WTC11 (cell line): Measurements from ENCODE around the gene SLC25A22. TPM values are rescaled to one million over a fixed set of nuclear protein-coding genes. Genes with fewer than 3 reads are reported as not detected.

Experiments
- ATF1 ChIP-seq: sonication (generic); formaldehyde crosslinking; IDR thresholded peaks from 2 replicates; pipeline ENCODE4 v1.8.1; 2023; ENCODE audit warnings: mild to moderate bottlenecking, moderate library complexity, missing genetic modification reagents
- ELF4 ChIP-seq: sonication (generic); formaldehyde crosslinking; IDR thresholded peaks from 2 replicates; pipeline ENCODE4 v1.8.1; 2022; ENCODE audit warnings: low read depth, mild to moderate bottlenecking, moderate library complexity, missing genetic modification reagents
- EMX1 ChIP-seq: fragments of 250-450 bp; sonication (Bioruptor Pico); IDR thresholded peaks from 2 replicates; pipeline ENCODE4 v1.8.0; 2021; ENCODE audit warnings: mild to moderate bottlenecking
- FOXJ3 ChIP-seq: sonication (generic); formaldehyde crosslinking; IDR thresholded peaks from 2 replicates; pipeline ENCODE4 v1.9.0; 2021; ENCODE audit warnings: missing genetic modification reagents, mild to moderate bottlenecking, borderline replicate concordance
- GABPB1 ChIP-seq: sonication (generic); formaldehyde crosslinking; IDR thresholded peaks from 2 replicates; pipeline ENCODE4 v1.8.1; 2023; ENCODE audit warnings: mild to moderate bottlenecking, missing genetic modification reagents
- NFE2L1 ChIP-seq: sonication (generic); formaldehyde crosslinking; IDR thresholded peaks from 2 replicates; pipeline ENCODE4 v1.8.1; 2023; ENCODE audit warnings: missing genetic modification reagents
- NR1H2 ChIP-seq: sonication (generic); formaldehyde crosslinking; IDR thresholded peaks from 2 replicates; pipeline ENCODE4 v1.9.0; 2021; ENCODE audit warnings: mild to moderate bottlenecking, moderate library complexity, missing genetic modification reagents
- NR2C2 ChIP-seq: sonication (generic); formaldehyde crosslinking; IDR thresholded peaks from 2 replicates; pipeline ENCODE4 v1.8.0; 2022; ENCODE audit warnings: mild to moderate bottlenecking, missing genetic modification reagents
- OVOL2 ChIP-seq: fragments of 250-450 bp; sonication (Bioruptor Pico); IDR thresholded peaks from 2 replicates; pipeline ENCODE4 v1.9.0; 2021; ENCODE audit warnings: mild to moderate bottlenecking, borderline replicate concordance
- ZNF138 ChIP-seq: sonication (generic); formaldehyde crosslinking; conservative IDR thresholded peaks from 2 replicates; pipeline ENCODE4 v1.8.1; 2022; ENCODE audit warnings: mild to moderate bottlenecking, moderate library complexity, missing genetic modification reagents
- ZNF263 ChIP-seq: sonication (generic); formaldehyde crosslinking; IDR thresholded peaks from 2 replicates; pipeline ENCODE4 v1.8.1; 2022; ENCODE audit warnings: low read depth, mild to moderate bottlenecking, moderate library complexity, missing genetic modification reagents
- ZNF396 ChIP-seq: fragments of 250-450 bp; sonication (Bioruptor Pico); IDR thresholded peaks from 2 replicates; pipeline ENCODE4 v1.8.0; 2021; ENCODE audit warnings: mild to moderate bottlenecking, moderate library complexity, borderline replicate concordance
- ZNF416 ChIP-seq: fragments of 250-450 bp; sonication (Bioruptor Pico); IDR thresholded peaks from 2 replicates; pipeline ENCODE4 v1.9.0; 2021; ENCODE audit warnings: mild to moderate bottlenecking, inconsistent platforms
- ZNF671 ChIP-seq: fragments of 250-450 bp; sonication (Bioruptor Pico); IDR thresholded peaks from 2 replicates; pipeline ENCODE4 v1.8.0; 2021; ENCODE audit warnings: mild to moderate bottlenecking
- total RNA-seq: library from RNA; stranded (reverse); gene quantifications from 3 replicates; pipeline ENCODE4 v1.2.3, GENCODE V29; 2021
- TF ChIP-seq, protein P1 (sequence below): fragments of 250-450 bp; sonication (Bioruptor Pico); IDR thresholded peaks from 2 replicates; pipeline ENCODE4 v1.8.0; 2021; ENCODE audit warnings: mild to moderate bottlenecking
- TF ChIP-seq, protein P2 (sequence below): sonication (generic); formaldehyde crosslinking; IDR thresholded peaks from 2 replicates; pipeline ENCODE4 v1.8.1; 2022; ENCODE audit warnings: mild to moderate bottlenecking, moderate library complexity, missing genetic modification reagents
- TF ChIP-seq, protein P3 (sequence below): sonication (generic); formaldehyde crosslinking; IDR thresholded peaks from 2 replicates; pipeline ENCODE4 v1.8.0; 2023; ENCODE audit warnings: missing genetic modification reagents, mild to moderate bottlenecking, borderline replicate concordance
- TF ChIP-seq, protein P4 (sequence below): sonication (generic); formaldehyde crosslinking; IDR thresholded peaks from 2 replicates; pipeline ENCODE4 v1.8.1; 2023; ENCODE audit warnings: mild to moderate bottlenecking, missing genetic modification reagents, borderline replicate concordance
- TF ChIP-seq, protein P5 (sequence below): sonication (generic); formaldehyde crosslinking; conservative IDR thresholded peaks from 2 replicates; pipeline ENCODE4 v1.8.1; 2023; ENCODE audit warnings: mild to moderate bottlenecking, low read depth, missing genetic modification reagents, moderate library complexity
- TF ChIP-seq, protein P6 (sequence below): sonication (generic); formaldehyde crosslinking; conservative IDR thresholded peaks from 2 replicates; pipeline ENCODE4 v1.8.1; 2022; ENCODE audit warnings: mild to moderate bottlenecking, missing genetic modification reagents
- TF ChIP-seq, protein P7 (sequence below): fragments of 250-450 bp; sonication (Bioruptor Pico); IDR thresholded peaks from 2 replicates; pipeline ENCODE4 v1.9.0; 2021; ENCODE audit warnings: moderate library complexity, mild to moderate bottlenecking, inconsistent platforms, borderline replicate concordance

SLC25A22 gene
- total RNA-seq, 1 experiment from 2014 or later: 44.8 TPM

DNA sequence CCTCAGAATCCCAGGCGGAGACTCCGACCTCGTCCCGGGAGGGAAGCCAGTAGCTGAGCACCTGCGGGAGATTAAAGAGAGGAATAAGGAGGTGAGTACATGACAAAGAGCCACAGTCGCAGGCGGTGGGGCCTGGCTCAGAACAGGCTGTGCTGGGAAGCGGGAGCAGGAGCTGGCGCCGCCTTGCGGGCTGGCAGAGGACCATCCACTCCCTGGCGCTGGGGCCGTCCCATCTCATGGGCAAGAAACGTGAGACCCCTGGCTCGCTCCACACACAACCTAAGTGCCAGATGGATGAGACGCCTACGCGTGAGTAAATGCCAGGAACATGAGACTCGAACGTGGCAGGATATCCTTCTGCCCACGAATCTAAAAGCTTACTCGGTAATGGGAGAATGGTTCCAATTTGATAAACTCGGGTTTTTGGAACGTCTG, 14.5 kb downstream of the SLC25A22 start (continued):
- TF ChIP-seq, protein P1, sequence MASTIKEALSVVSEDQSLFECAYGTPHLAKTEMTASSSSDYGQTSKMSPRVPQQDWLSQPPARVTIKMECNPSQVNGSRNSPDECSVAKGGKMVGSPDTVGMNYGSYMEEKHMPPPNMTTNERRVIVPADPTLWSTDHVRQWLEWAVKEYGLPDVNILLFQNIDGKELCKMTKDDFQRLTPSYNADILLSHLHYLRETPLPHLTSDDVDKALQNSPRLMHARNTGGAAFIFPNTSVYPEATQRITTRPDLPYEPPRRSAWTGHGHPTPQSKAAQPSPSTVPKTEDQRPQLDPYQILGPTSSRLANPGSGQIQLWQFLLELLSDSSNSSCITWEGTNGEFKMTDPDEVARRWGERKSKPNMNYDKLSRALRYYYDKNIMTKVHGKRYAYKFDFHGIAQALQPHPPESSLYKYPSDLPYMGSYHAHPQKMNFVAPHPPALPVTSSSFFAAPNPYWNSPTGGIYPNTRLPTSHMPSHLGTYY (CRISPR knock-in tag): no peak
- TF ChIP-seq ZNF416 (CRISPR knock-in tag): no peak
- TF ChIP-seq, protein P2, sequence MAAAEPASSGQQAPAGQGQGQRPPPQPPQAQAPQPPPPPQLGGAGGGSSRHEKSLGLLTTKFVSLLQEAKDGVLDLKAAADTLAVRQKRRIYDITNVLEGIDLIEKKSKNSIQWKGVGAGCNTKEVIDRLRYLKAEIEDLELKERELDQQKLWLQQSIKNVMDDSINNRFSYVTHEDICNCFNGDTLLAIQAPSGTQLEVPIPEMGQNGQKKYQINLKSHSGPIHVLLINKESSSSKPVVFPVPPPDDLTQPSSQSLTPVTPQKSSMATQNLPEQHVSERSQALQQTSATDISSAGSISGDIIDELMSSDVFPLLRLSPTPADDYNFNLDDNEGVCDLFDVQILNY (CRISPR knock-in tag): no peak
- no peak for TF ChIP-seq ELF4
- TF ChIP-seq NFE2L1 (CRISPR knock-in tag): no peak
- TF ChIP-seq, protein P3, sequence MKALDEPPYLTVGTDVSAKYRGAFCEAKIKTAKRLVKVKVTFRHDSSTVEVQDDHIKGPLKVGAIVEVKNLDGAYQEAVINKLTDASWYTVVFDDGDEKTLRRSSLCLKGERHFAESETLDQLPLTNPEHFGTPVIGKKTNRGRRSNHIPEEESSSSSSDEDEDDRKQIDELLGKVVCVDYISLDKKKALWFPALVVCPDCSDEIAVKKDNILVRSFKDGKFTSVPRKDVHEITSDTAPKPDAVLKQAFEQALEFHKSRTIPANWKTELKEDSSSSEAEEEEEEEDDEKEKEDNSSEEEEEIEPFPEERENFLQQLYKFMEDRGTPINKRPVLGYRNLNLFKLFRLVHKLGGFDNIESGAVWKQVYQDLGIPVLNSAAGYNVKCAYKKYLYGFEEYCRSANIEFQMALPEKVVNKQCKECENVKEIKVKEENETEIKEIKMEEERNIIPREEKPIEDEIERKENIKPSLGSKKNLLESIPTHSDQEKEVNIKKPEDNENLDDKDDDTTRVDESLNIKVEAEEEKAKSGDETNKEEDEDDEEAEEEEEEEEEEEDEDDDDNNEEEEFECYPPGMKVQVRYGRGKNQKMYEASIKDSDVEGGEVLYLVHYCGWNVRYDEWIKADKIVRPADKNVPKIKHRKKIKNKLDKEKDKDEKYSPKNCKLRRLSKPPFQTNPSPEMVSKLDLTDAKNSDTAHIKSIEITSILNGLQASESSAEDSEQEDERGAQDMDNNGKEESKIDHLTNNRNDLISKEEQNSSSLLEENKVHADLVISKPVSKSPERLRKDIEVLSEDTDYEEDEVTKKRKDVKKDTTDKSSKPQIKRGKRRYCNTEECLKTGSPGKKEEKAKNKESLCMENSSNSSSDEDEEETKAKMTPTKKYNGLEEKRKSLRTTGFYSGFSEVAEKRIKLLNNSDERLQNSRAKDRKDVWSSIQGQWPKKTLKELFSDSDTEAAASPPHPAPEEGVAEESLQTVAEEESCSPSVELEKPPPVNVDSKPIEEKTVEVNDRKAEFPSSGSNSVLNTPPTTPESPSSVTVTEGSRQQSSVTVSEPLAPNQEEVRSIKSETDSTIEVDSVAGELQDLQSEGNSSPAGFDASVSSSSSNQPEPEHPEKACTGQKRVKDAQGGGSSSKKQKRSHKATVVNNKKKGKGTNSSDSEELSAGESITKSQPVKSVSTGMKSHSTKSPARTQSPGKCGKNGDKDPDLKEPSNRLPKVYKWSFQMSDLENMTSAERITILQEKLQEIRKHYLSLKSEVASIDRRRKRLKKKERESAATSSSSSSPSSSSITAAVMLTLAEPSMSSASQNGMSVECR (CRISPR knock-in tag): no peak
- TF ChIP-seq, protein P4, sequence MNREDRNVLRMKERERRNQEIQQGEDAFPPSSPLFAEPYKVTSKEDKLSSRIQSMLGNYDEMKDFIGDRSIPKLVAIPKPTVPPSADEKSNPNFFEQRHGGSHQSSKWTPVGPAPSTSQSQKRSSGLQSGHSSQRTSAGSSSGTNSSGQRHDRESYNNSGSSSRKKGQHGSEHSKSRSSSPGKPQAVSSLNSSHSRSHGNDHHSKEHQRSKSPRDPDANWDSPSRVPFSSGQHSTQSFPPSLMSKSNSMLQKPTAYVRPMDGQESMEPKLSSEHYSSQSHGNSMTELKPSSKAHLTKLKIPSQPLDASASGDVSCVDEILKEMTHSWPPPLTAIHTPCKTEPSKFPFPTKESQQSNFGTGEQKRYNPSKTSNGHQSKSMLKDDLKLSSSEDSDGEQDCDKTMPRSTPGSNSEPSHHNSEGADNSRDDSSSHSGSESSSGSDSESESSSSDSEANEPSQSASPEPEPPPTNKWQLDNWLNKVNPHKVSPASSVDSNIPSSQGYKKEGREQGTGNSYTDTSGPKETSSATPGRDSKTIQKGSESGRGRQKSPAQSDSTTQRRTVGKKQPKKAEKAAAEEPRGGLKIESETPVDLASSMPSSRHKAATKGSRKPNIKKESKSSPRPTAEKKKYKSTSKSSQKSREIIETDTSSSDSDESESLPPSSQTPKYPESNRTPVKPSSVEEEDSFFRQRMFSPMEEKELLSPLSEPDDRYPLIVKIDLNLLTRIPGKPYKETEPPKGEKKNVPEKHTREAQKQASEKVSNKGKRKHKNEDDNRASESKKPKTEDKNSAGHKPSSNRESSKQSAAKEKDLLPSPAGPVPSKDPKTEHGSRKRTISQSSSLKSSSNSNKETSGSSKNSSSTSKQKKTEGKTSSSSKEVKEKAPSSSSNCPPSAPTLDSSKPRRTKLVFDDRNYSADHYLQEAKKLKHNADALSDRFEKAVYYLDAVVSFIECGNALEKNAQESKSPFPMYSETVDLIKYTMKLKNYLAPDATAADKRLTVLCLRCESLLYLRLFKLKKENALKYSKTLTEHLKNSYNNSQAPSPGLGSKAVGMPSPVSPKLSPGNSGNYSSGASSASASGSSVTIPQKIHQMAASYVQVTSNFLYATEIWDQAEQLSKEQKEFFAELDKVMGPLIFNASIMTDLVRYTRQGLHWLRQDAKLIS (CRISPR knock-in tag): no peak
- no peak for TF ChIP-seq ZNF671 (CRISPR knock-in tag)
- TF ChIP-seq, protein P5, sequence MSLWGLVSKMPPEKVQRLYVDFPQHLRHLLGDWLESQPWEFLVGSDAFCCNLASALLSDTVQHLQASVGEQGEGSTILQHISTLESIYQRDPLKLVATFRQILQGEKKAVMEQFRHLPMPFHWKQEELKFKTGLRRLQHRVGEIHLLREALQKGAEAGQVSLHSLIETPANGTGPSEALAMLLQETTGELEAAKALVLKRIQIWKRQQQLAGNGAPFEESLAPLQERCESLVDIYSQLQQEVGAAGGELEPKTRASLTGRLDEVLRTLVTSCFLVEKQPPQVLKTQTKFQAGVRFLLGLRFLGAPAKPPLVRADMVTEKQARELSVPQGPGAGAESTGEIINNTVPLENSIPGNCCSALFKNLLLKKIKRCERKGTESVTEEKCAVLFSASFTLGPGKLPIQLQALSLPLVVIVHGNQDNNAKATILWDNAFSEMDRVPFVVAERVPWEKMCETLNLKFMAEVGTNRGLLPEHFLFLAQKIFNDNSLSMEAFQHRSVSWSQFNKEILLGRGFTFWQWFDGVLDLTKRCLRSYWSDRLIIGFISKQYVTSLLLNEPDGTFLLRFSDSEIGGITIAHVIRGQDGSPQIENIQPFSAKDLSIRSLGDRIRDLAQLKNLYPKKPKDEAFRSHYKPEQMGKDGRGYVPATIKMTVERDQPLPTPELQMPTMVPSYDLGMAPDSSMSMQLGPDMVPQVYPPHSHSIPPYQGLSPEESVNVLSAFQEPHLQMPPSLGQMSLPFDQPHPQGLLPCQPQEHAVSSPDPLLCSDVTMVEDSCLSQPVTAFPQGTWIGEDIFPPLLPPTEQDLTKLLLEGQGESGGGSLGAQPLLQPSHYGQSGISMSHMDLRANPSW: no peak
- no peak for TF ChIP-seq GABPB1 (CRISPR knock-in tag)
- TF ChIP-seq EMX1: no peak
- TF ChIP-seq, protein P6, sequence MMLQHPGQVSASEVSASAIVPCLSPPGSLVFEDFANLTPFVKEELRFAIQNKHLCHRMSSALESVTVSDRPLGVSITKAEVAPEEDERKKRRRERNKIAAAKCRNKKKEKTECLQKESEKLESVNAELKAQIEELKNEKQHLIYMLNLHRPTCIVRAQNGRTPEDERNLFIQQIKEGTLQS: no peak
- no peak for TF ChIP-seq OVOL2 (CRISPR knock-in tag)
- TF ChIP-seq ZNF396 (CRISPR knock-in tag): no peak
- TF ChIP-seq NR1H2: no peak
- TF ChIP-seq FOXJ3 (CRISPR knock-in tag): no peak
- no peak; the same call in 1 of the 2 replicates for TF ChIP-seq ZNF138 (CRISPR knock-in tag)
- TF ChIP-seq ZNF263 (CRISPR knock-in tag): no peak
- no peak for TF ChIP-seq ATF1 (CRISPR knock-in tag)
- TF ChIP-seq NR2C2 (CRISPR knock-in tag): no peak
- TF ChIP-seq, protein P7, sequence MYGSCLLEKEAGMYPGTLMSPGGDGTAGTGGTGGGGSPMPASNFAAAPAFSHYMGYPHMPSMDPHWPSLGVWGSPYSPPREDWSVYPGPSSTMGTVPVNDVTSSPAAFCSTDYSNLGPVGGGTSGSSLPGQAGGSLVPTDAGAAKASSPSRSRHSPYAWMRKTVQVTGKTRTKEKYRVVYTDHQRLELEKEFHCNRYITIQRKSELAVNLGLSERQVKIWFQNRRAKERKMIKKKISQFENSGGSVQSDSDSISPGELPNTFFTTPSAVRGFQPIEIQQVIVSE (CRISPR knock-in tag): no peak
